Glutamatergic neuron (in vitro differentiated cells): ENCODE data around the gene FAM111A. TPM values are rescaled to one million over a fixed set of nuclear protein-coding genes. Genes with fewer than 3 reads are reported as not detected.

Experiments used
- DNase-seq: peaks from one replicate; pipeline ENCODE4 v3.0.0; 2022
- H3K27ac Mint-ChIP-seq: one replicate; pipeline ENCODE4 v1.8.0; 2020; ENCODE audit warnings: mild to moderate bottlenecking, mixed read lengths, inconsistent platforms; ENCODE audit not compliant: unreplicated experiment
- H3K27me3 Mint-ChIP-seq: one replicate; pipeline ENCODE4 v1.8.0; 2020; ENCODE audit warnings: mild to moderate bottlenecking, moderate library complexity, mixed read lengths, inconsistent platforms; ENCODE audit not compliant: unreplicated experiment
- H3K36me3 Mint-ChIP-seq: one replicate; pipeline ENCODE4 v1.8.0; 2020; ENCODE audit warnings: mild to moderate bottlenecking, mixed read lengths, inconsistent platforms; ENCODE audit not compliant: unreplicated experiment
- H3K4me1 Mint-ChIP-seq: one replicate; pipeline ENCODE4 v1.8.0; 2020; ENCODE audit warnings: mild to moderate bottlenecking, low read depth, mixed read lengths, inconsistent platforms; ENCODE audit not compliant: unreplicated experiment
- H3K4me3 Mint-ChIP-seq: one replicate; pipeline ENCODE4 v1.8.0; 2020; ENCODE audit warnings: mild to moderate bottlenecking, mixed read lengths, inconsistent platforms; ENCODE audit not compliant: unreplicated experiment
- H3K9me3 Mint-ChIP-seq: one replicate; pipeline ENCODE4 v1.8.0; 2020; ENCODE audit warnings: mild to moderate bottlenecking, moderate library complexity, mixed read lengths, inconsistent platforms; ENCODE audit not compliant: unreplicated experiment
- CTCF ChIP-seq: fragments of 200-600 bp; sonication (generic); IDR thresholded peaks from one replicate; pipeline ENCODE4 v1.5.0; 2021; ENCODE audit not compliant: partially characterized antibody, unreplicated experiment
- total RNA-seq: library from RNA; stranded (reverse); fragmentation: NEBNext Ultra II Directional; extraction: Animal tissue kit (Norgen Biotek cat#: 25700); gene quantifications from one replicate; pipeline ENCODE4 v1.2.1, GENCODE V29; 2021; ENCODE audit not compliant: unreplicated experiment

The FAM111A gene
- total RNA-seq, 1 donor from 2014 or later = 3.1 TPM

GRCh38 chr11:59192446-59193020 is 49.9 kb downstream of the FAM111A start:
- no peak for DNase-seq
- Mint-ChIP-seq H3K4me1 (no peaks in the 10 kb centered on the region), H3K9me3 (peaks cover 1% of the 10 kb centered on the region), H3K4me3 (no peak overlapping the region), H3K36me3 (no peaks in the 10 kb centered on the region), H3K27me3 (no peaks in the 10 kb centered on the region), H3K27ac (no peak overlapping the region)
- no peak for TF ChIP-seq CTCF

- DNase-seq = no peak
- no peak for TF ChIP-seq CTCF
- Mint-ChIP-seq H3K27ac (no peak overlapping the region), H3K9me3 (peaks cover 1% of the 10 kb centered on the region), H3K4me1 (no peaks in the 10 kb centered on the region), H3K27me3 (no peaks in the 10 kb centered on the region), H3K36me3 (no peaks in the 10 kb centered on the region), H3K4me3 (no peak overlapping the region)
Measured at GRCh38 chr11:59193587-59194130, 51.0 kb downstream of the FAM111A start.

GRCh38 chr11:59195586-59195985 is 52.9 kb downstream of the FAM111A start:
- DNase-seq = no peak
- TF ChIP-seq CTCF = no peak
- Mint-ChIP-seq H3K4me1 (no peaks in the 10 kb centered on the region), H3K27ac (no peak overlapping the region), H3K36me3 (no peaks in the 10 kb centered on the region), H3K4me3 (no peak overlapping the region), H3K27me3 (no peaks in the 10 kb centered on the region), H3K9me3 (peaks cover 1% of the 10 kb centered on the region)

- no peak overlapping the region for H3K4me3 Mint-ChIP-seq
- peaks cover 1% of the 10 kb centered on the region for H3K9me3 Mint-ChIP-seq
- DNase-seq = no peak
- no peak overlapping the region for H3K27ac Mint-ChIP-seq
- no peak for TF ChIP-seq CTCF
- no peaks in the 10 kb centered on the region for H3K4me1 Mint-ChIP-seq
- no peaks in the 10 kb centered on the region for H3K27me3 Mint-ChIP-seq
- no peaks in the 10 kb centered on the region for H3K36me3 Mint-ChIP-seq
Measured at GRCh38 chr11:59196777-59197176, 54.1 kb downstream of the FAM111A start.

- H3K4me3 Mint-ChIP-seq = no peak overlapping the region
- H3K36me3 Mint-ChIP-seq = no peaks in the 10 kb centered on the region
- no peak overlapping the region for H3K27ac Mint-ChIP-seq
- no peaks in the 10 kb centered on the region for H3K27me3 Mint-ChIP-seq
- H3K4me1 Mint-ChIP-seq = no peaks in the 10 kb centered on the region
- TF ChIP-seq CTCF = no peak
- peaks cover 1% of the 10 kb centered on the region for H3K9me3 Mint-ChIP-seq
- no peak for DNase-seq
Measured at GRCh38 chr11:59197991-59198390, 55.3 kb downstream of the FAM111A start.
